Thyroid gland (tissue), 4 donors: Measurements from ENCODE around the gene SPRN.

Source experiments
- POLR2A ChIP-seq, 2 donors: fragments of 450-650 bp; IDR thresholded peaks; one replicate each; pipeline ENCODE4 v1.6.1; 2017; ENCODE audit warnings: antibody characterized with exemption in 2 of 2, mild to moderate bottlenecking in 2 of 2, moderate library complexity in 1 of 2
- TF ChIP-seq, protein P1 (sequence below), 6 experiments: fragments of 200-600 bp in 3 of 6; fragments of 450-650 bp in 3 of 6; sonication (generic) in 3 of 6; IDR thresholded peaks; one replicate each; pipeline ENCODE4 v1.5.1; 2016 to 2019; ENCODE audit warnings: antibody characterized with exemption in 6 of 6, mild to moderate bottlenecking in 2 of 6, inconsistent platforms in 1 of 6, moderate library complexity in 1 of 6

DNA sequence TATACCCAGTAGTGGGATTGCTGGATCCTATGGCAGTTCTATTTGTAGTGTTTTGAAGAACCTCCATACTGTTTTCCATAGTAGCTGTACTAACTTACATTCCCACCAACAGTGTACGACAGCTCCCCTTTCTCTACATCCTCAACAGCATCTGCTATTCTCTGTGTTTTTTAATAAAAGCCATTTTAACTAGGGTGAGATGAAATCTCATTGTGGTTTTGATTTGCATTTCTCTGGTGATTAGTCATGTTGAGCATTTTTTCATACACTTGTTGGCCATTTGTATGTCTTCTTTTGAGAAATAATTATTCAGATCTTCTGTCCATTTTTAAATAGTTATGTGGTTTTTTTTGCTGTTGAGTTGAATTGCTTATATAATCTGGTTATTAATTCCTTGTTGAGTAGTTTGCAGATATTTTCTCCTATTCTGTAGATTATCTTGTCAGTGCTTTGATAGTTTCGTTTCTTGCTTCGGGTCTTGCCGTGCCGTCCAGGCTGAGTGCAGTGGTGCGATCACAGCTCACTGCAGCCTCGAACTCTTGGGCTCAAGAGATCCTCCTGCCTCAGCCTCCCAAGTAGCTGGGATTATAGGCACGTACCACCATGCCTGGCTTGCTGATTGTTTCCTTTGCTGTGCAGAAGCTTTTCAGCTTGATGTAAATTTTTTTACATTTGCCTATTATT, 18.4 kb downstream of the SPRN start:
- TF ChIP-seq, protein P1, sequence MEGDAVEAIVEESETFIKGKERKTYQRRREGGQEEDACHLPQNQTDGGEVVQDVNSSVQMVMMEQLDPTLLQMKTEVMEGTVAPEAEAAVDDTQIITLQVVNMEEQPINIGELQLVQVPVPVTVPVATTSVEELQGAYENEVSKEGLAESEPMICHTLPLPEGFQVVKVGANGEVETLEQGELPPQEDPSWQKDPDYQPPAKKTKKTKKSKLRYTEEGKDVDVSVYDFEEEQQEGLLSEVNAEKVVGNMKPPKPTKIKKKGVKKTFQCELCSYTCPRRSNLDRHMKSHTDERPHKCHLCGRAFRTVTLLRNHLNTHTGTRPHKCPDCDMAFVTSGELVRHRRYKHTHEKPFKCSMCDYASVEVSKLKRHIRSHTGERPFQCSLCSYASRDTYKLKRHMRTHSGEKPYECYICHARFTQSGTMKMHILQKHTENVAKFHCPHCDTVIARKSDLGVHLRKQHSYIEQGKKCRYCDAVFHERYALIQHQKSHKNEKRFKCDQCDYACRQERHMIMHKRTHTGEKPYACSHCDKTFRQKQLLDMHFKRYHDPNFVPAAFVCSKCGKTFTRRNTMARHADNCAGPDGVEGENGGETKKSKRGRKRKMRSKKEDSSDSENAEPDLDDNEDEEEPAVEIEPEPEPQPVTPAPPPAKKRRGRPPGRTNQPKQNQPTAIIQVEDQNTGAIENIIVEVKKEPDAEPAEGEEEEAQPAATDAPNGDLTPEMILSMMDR (IDR thresholded peaks at IDR 0.05): no peak
- no peak for TF ChIP-seq POLR2A (IDR thresholded peaks at IDR 0.05)
